Heart right ventricle (tissue), 16 donors: ENCODE results near the gene LRP5. TPM values are rescaled to one million over a fixed set of nuclear protein-coding genes. Genes with fewer than 3 reads are reported as not detected.
"Not testable (repeated sequence)": the region's sequence is repeated elsewhere in the genome, so short reads cannot be mapped to it uniquely, and the experiment has no call there.

ENCODE experiments used
- ATAC-seq, 8 donors: fragments of 200-7000 bp; cut with Tn5 transposase; one replicate each; pipeline ENCODE4 v1.9.1; 2020; ENCODE audit warnings: mild to moderate bottlenecking in 8 of 8, moderate library complexity in 8 of 8, moderate number of reproducible peaks in 1 of 8
- DNase-seq, 2 donors: peaks; one replicate each; pipeline ENCODE4 v3.0.0-alpha.2; 2020
- H3K27ac ChIP-seq, 10 donors: fragments of 200-600 bp; sonication (generic) in 2 of 10; one replicate each; pipeline versions ENCODE4 v1.5.0 to v1.8.0; 2020 to 2022; ENCODE audit warnings: mild to moderate bottlenecking in 3 of 10
- H3K27me3 ChIP-seq, 7 donors: fragments of 200-600 bp; one replicate each; pipeline ENCODE4 v1.8.0; 2021 to 2022; ENCODE audit warnings: mild to moderate bottlenecking in 2 of 7
- H3K36me3 ChIP-seq, 9 donors: fragments of 200-600 bp; sonication (generic) in 1 of 9; one replicate each; pipeline versions ENCODE4 v1.5.0 to v1.8.0; 2020 to 2022; ENCODE audit warnings: mild to moderate bottlenecking in 2 of 9
- H3K4me1 ChIP-seq, 9 donors: fragments of 200-600 bp; sonication (generic) in 1 of 9; one replicate each; pipeline versions ENCODE4 v1.5.0 to v1.8.0; 2020 to 2022; ENCODE audit warnings: mild to moderate bottlenecking in 4 of 9
- H3K4me3 ChIP-seq, 10 donors: fragments of 200-600 bp; sonication (generic) in 2 of 10; one replicate each; pipeline versions ENCODE4 v1.5.0 to v1.8.0; 2020 to 2022; ENCODE audit warnings: mild to moderate bottlenecking in 7 of 10, moderate library complexity in 2 of 10
- H3K9me3 ChIP-seq, 11 donors: fragments of 200-600 bp in 10 of 11; sonication (generic) in 2 of 11; one replicate each; pipeline versions ENCODE4 v1.5.0 to v1.8.0; 2013 to 2022; ENCODE audit warnings: mild to moderate bottlenecking in 2 of 11, control low read depth in 1 of 11, moderate library complexity in 1 of 11
- WGBS, 2 donors: extraction: QIAGEN DNeasy Blood & Tissue Kit; methylation state at CpG; one replicate each; pipeline ENCODE4 v1.1.7; 2013; ENCODE audit warnings: inconsistent platforms in 1 of 2; 5-methylcytosine and 5-hydroxymethylcytosine counted together
- intact Hi-C, 10 donors: fragments of 100-400 bp; cut with DNase I; formaldehyde crosslinking; loops; one replicate each; pipeline versions ENCODE4 v1.11.1 to v1.14.2; 2022
- polyA plus RNA-seq, 2 donors: library from polyadenylated mRNA; stranded (reverse); fragments of 200-250 nt; gene quantifications; one replicate each; pipeline ENCODE4 v1.2.3, GENCODE V29; 2013
- total RNA-seq, 10 donors: library from RNA; stranded (reverse); fragmentation: NEBNext Ultra II Directional in 3 of 10; extraction: Animal tissue kit (Norgen Biotek cat#: 25700) in 3 of 10; gene quantifications; one replicate each; pipeline versions ENCODE4 v1.2.1 to v1.2.4, GENCODE V29; 2021 to 2023
- TF ChIP-seq, protein P1 (sequence below), 9 donors: fragments of 200-600 bp; sonication (generic) in 2 of 9; IDR thresholded peaks; one replicate each; pipeline versions ENCODE4 v1.5.0 to v1.8.0; 2021 to 2022; ENCODE audit warnings: antibody characterized with exemption in 9 of 9, mild to moderate bottlenecking in 5 of 9, moderate library complexity in 1 of 9
- donor health status: Arrhythmogenic right ventricular cardiomyopathy.
- donor health status: ischemic (EF 13 %, LVEDD 7.1; RV severe dilation, severe dysfunction).
- donor health status: healthy with polysubstance abuse.
- donor health status: DM: no; HTN: yes; CAD: no.
- donor health status: DM: no; HTN: no; CAD: no.
- donor health status: ischemic (EF 25% LVEDD 6.9; RV normal size, moderate dysfunction).
- donor health status: ischemic (EF 25% LVEDD 5.7; RV mildly dilated, moderate dysfunction).
- donor health status: healthy.
- donor health status: DM: yes; HTN: yes; CAD: no.
- donor health status: Ischemic cardiomyopathy.
- donor health status: ischemic (EF 35%, LVEDD 5.7; RV mildly dilated, moderate dysfunction).
- donor health status: nonischemic (EF 11% LVEDD 7.7; RV severe dilation, severe dysfunction).
- donor health status: DM: yes; HTN: yes; CAD: no.
- donor health status: PGD.
- donor health status: ischemic (EF 29% LVEDD 5.4; RV normal size, mild dysfunction).
- donor health status: nonischemic (EF 23%, LVEDD 6.1; RV moderate dilation, normal function).

Gene LRP5
- total and polyA plus RNA-seq, 12 donors = 23.2 to 73.3 (median 46.3) TPM

DNA sequence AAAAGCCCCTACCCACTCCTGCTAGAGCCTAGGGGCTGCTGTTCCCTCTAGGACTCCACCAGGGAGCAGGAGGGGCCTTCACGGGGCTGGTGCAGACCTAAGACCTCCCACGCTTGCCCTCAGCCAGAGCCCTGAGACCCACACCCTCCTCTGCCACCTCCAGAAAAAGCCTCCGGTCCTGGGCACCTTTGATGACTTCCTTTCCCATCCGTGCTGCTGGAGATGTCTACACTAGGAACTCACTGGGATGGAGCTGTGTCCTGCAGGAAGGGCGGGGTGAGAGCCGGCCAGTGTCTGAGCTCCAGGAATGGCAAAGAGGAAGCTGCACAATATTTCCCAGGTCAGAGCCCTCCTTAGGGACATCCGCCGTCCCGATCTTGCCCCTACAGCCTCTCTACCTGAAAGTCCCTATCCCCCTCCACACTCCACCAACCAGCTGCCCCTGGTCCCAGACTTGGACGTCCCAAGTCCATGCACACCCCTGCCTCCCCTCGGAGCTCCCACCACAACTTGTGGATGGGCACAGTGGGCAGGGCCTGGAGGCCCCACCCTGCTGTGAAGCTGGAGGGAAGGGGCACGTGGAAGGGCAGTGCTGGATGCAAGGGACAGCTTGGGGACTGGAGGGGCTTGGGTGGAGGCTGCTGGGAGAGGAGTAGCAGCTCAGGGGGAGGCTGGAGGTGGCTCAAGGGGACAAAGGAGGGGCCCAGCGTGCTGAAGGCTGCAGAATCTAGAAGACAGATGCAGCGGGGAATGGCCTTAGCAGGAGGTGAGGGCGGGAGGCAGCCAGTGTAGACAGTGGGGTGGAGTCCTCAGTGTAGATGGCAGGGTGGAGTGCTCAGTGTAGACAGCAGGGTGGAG lies 13.5 kb upstream of the LRP5 start:
- DNase-seq (no peak), ATAC-seq (peak in 7 of 8 donors; percentile 23 to 73 (median 48))
- TF ChIP-seq, protein P1, sequence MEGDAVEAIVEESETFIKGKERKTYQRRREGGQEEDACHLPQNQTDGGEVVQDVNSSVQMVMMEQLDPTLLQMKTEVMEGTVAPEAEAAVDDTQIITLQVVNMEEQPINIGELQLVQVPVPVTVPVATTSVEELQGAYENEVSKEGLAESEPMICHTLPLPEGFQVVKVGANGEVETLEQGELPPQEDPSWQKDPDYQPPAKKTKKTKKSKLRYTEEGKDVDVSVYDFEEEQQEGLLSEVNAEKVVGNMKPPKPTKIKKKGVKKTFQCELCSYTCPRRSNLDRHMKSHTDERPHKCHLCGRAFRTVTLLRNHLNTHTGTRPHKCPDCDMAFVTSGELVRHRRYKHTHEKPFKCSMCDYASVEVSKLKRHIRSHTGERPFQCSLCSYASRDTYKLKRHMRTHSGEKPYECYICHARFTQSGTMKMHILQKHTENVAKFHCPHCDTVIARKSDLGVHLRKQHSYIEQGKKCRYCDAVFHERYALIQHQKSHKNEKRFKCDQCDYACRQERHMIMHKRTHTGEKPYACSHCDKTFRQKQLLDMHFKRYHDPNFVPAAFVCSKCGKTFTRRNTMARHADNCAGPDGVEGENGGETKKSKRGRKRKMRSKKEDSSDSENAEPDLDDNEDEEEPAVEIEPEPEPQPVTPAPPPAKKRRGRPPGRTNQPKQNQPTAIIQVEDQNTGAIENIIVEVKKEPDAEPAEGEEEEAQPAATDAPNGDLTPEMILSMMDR (IDR thresholded peaks at IDR 0.05) = no peak
- no peaks in the 10 kb centered on the region for H3K9me3 ChIP-seq
- H3K27ac ChIP-seq = no peak overlapping the region
- intact Hi-C loops = loop anchor here in 6 of 10 donors (1.0 to 10.0 kb wide), 7 partner anchors 42 to 148 kb away; no protein-coding TSS in a partner anchor
- peaks cover 6 to 28% (median 17%) of the 10 kb centered on the region in 9 donors for H3K4me1 ChIP-seq
- H3K27me3 ChIP-seq = no peaks in the 10 kb centered on the region
- no peaks in the 10 kb centered on the region for H3K36me3 ChIP-seq
- WGBS, 2 donors = 64 to 71% methylated on average over 15 of the region's 15 CpGs
- H3K4me3 ChIP-seq = no peak overlapping the region

DNA sequence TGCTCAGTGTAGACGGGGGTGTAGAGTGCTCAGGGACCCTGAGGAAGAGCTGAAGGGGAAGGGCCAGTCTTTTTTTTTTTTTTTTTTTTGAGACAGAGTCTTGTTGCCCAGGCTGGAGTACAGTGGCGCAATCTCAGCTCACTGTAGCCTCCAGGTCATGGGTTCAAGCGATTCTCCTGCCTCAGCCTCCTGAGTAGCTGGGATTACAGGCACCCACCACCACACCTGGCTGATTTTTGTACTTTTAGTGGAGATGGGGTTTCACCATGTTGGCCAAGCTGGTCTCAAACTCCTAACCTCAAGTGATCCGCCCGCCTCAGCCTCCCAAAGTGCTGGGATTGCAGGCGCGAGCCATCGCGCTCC lies 12.9 kb upstream of the LRP5 start:
- not testable (repeated sequence) for H3K4me3 ChIP-seq, H3K27me3 ChIP-seq, H3K36me3 ChIP-seq, H3K27ac ChIP-seq, H3K9me3 ChIP-seq, DNase-seq, ATAC-seq
- H3K4me1 ChIP-seq = peaks cover 6 to 28% (median 17%) of the 10 kb centered on the region in 9 donors
- intact Hi-C loops = loop anchor here in 6 of 10 donors (2.0 to 10.0 kb wide), 6 partner anchors 42 to 148 kb away; no protein-coding TSS in a partner anchor
- WGBS, 2 donors = 98% methylated on average over 9 of the region's 9 CpGs

- intact Hi-C loops = loop anchor here in 1 of 10 donors (10.0 kb wide), 1 partner anchor 145 kb away; no protein-coding TSS in a partner anchor
Observed at GRCh38 chr11:68300076-68300830, 12.1 kb upstream of the LRP5 start.

GRCh38 chr11:68302256-68302655 lies 10.1 kb upstream of the LRP5 start:
- H3K9me3 ChIP-seq = no peaks in the 10 kb centered on the region
- ATAC-seq (no peak), DNase-seq (no peak)
- TF ChIP-seq, protein P1 (IDR thresholded peaks at IDR 0.05) = no peak
- peaks cover 6 to 26% (median 16%) of the 10 kb centered on the region in 9 donors for H3K4me1 ChIP-seq
- 77 to 96% methylated on average over 5 of the region's 5 CpGs for WGBS, 2 donors
- intact Hi-C loops = loop anchor here in 1 of 10 donors (10.0 kb wide), 1 partner anchor 143 kb away; no protein-coding TSS in a partner anchor
- H3K4me3 ChIP-seq = no peak overlapping the region
- H3K27me3 ChIP-seq = no peaks in the 10 kb centered on the region
- no peak overlapping the region for H3K27ac ChIP-seq
- no peaks in the 10 kb centered on the region for H3K36me3 ChIP-seq

More at GRCh38 chr11:68300076-68300830, 12.1 kb upstream of the LRP5 start:
- whole genome bisulfite sequencing, 2 donors = 93 to 95% methylated on average over 12 of the region's 12 CpGs
- no peak for DNase-seq
- no peak for ATAC-seq
- H3K36me3 ChIP-seq = no peaks in the 10 kb centered on the region
- peaks cover 6 to 28% (median 17%) of the 10 kb centered on the region in 9 donors for H3K4me1 ChIP-seq
- H3K4me3 ChIP-seq = no peak overlapping the region
- H3K9me3 ChIP-seq = no peaks in the 10 kb centered on the region
- no peaks in the 10 kb centered on the region for H3K27me3 ChIP-seq
- TF ChIP-seq, protein P1 (IDR thresholded peaks at IDR 0.05) = no peak
- H3K27ac ChIP-seq = no peak overlapping the region
